ENCODE data around the gene PDE7B. TPM values are rescaled to one million over a fixed set of nuclear protein-coding genes. Genes with fewer than 3 reads are reported as not detected.

PDE7B gene
- total RNA-seq, 1 donor from 2014 or later = 16.0 TPM

GRCh38 chr6:135938576-135939207 lies 87.2 kb downstream of the PDE7B start:
- DNase-seq = no peak
- Mint-ChIP-seq H3K4me3 (no peak overlapping the region), H3K27ac (no peak overlapping the region), H3K36me3 (ENCODE audit: low read depth) (peaks cover 27% of the 10 kb centered on the region), H3K9me3 (no peaks in the 10 kb centered on the region), H3K4me1 (peaks cover 9% of the 10 kb centered on the region), H3K27me3 (no peaks in the 10 kb centered on the region)
- intact Hi-C loops (cut with micrococcal nuclease) = no loop called here

GRCh38 chr6:135939208-135939591 lies 87.7 kb downstream of the PDE7B start:
- Mint-ChIP-seq H3K4me3 (no peak overlapping the region), H3K27ac (no peak overlapping the region), H3K36me3 (ENCODE audit: low read depth) (peaks cover 30% of the 10 kb centered on the region), H3K27me3 (no peaks in the 10 kb centered on the region), H3K4me1 (peaks cover 9% of the 10 kb centered on the region), H3K9me3 (no peaks in the 10 kb centered on the region)
- no peak for DNase-seq
- intact Hi-C loops (cut with micrococcal nuclease) = no loop called here

- DNase-seq = no peak
- Mint-ChIP-seq H3K4me3 (no peak overlapping the region), H3K27me3 (no peaks in the 10 kb centered on the region), H3K4me1 (peaks cover 7% of the 10 kb centered on the region), H3K27ac (no peak overlapping the region), H3K36me3 (ENCODE audit: low read depth) (peaks cover 28% of the 10 kb centered on the region), H3K9me3 (no peaks in the 10 kb centered on the region)
- intact Hi-C loops (cut with micrococcal nuclease) = no loop called here
Measured at GRCh38 chr6:135940616-135941167, 89.2 kb downstream of the PDE7B start.

- Mint-ChIP-seq H3K36me3 (ENCODE audit: low read depth) (peaks cover 26% of the 10 kb centered on the region), H3K27me3 (no peaks in the 10 kb centered on the region), H3K27ac (no peak overlapping the region), H3K9me3 (no peaks in the 10 kb centered on the region), H3K4me1 (peaks cover 7% of the 10 kb centered on the region), H3K4me3 (no peak overlapping the region)
- DNase-seq = no peak
- intact Hi-C loops (cut with micrococcal nuclease) = no loop called here
Measured at GRCh38 chr6:135941275-135942025, 89.9 kb downstream of the PDE7B start.

GRCh38 chr6:135944120-135944519 lies 92.6 kb downstream of the PDE7B start:
- Mint-ChIP-seq H3K27me3 (no peaks in the 10 kb centered on the region), H3K9me3 (no peaks in the 10 kb centered on the region), H3K4me1 (peaks cover 1% of the 10 kb centered on the region), H3K4me3 (no peak overlapping the region), H3K27ac (no peak overlapping the region), H3K36me3 (ENCODE audit: low read depth) (peaks cover 16% of the 10 kb centered on the region)
- intact Hi-C loops (cut with micrococcal nuclease) = no loop called here
- no peak for DNase-seq

- H3K27me3 Mint-ChIP-seq = no peaks in the 10 kb centered on the region
- H3K36me3 Mint-ChIP-seq (ENCODE audit: low read depth) = peaks cover 22% of the 10 kb centered on the region
- intact Hi-C loops (cut with micrococcal nuclease) = no loop called here
- no peak overlapping the region for H3K27ac Mint-ChIP-seq
- DNase-seq = no peak
- no peaks in the 10 kb centered on the region for H3K9me3 Mint-ChIP-seq
- H3K4me1 Mint-ChIP-seq = no peaks in the 10 kb centered on the region
- H3K4me3 Mint-ChIP-seq = no peak overlapping the region
Measured at GRCh38 chr6:135946674-135947073, 95.2 kb downstream of the PDE7B start.

- Mint-ChIP-seq H3K27ac (no peak overlapping the region), H3K36me3 (ENCODE audit: low read depth) (peaks cover 17% of the 10 kb centered on the region)
- intact Hi-C loops (cut with micrococcal nuclease) = no loop called here
Measured at GRCh38 chr6:135950669-135951068, 99.2 kb downstream of the PDE7B start.

GRCh38 chr6:135951169-135951568 lies 99.7 kb downstream of the PDE7B start:
- Mint-ChIP-seq H3K4me3 (no peak overlapping the region), H3K4me1 (no peaks in the 10 kb centered on the region), H3K27me3 (no peaks in the 10 kb centered on the region), H3K9me3 (no peaks in the 10 kb centered on the region), H3K36me3 (ENCODE audit: low read depth) (peaks cover 17% of the 10 kb centered on the region), H3K27ac (no peak overlapping the region)
- no peak for DNase-seq
- intact Hi-C loops (cut with micrococcal nuclease) = no loop called here

More at GRCh38 chr6:135950669-135951068, 99.2 kb downstream of the PDE7B start:
- no peak overlapping the region for H3K4me3 Mint-ChIP-seq
- no peak for DNase-seq
- no peaks in the 10 kb centered on the region for H3K9me3 Mint-ChIP-seq
- H3K27me3 Mint-ChIP-seq = no peaks in the 10 kb centered on the region
- H3K4me1 Mint-ChIP-seq = no peaks in the 10 kb centered on the region

- Mint-ChIP-seq H3K27ac (no peak overlapping the region), H3K4me3 (no peak overlapping the region), H3K36me3 (ENCODE audit: low read depth) (peaks cover 17% of the 10 kb centered on the region), H3K27me3 (no peaks in the 10 kb centered on the region), H3K4me1 (no peaks in the 10 kb centered on the region), H3K9me3 (no peaks in the 10 kb centered on the region)
- intact Hi-C loops (cut with micrococcal nuclease) = no loop called here
- DNase-seq = no peak
Measured at GRCh38 chr6:135953818-135954217, 102.3 kb downstream of the PDE7B start.

- Mint-ChIP-seq H3K27ac (no peak overlapping the region), H3K36me3 (ENCODE audit: low read depth) (peaks cover 10% of the 10 kb centered on the region), H3K9me3 (no peaks in the 10 kb centered on the region), H3K4me1 (no peaks in the 10 kb centered on the region), H3K27me3 (no peaks in the 10 kb centered on the region), H3K4me3 (no peak overlapping the region)
- intact Hi-C loops (cut with micrococcal nuclease) = no loop called here
- no peak for DNase-seq
Measured at GRCh38 chr6:135955099-135955498, 103.6 kb downstream of the PDE7B start.

GRCh38 chr6:135962731-135963130 lies 111.2 kb downstream of the PDE7B start:
- DNase-seq = no peak
- H3K27ac Mint-ChIP-seq = no peak overlapping the region
- H3K4me3 Mint-ChIP-seq = no peak overlapping the region
- H3K9me3 Mint-ChIP-seq = peaks cover 15% of the 10 kb centered on the region
- H3K27me3 Mint-ChIP-seq = no peaks in the 10 kb centered on the region
- H3K4me1 Mint-ChIP-seq = no peaks in the 10 kb centered on the region
- H3K36me3 Mint-ChIP-seq (ENCODE audit: low read depth) = peaks cover 16% of the 10 kb centered on the region
- intact Hi-C loops (cut with micrococcal nuclease) = no loop called here

GRCh38 chr6:135970750-135971149 lies 119.2 kb downstream of the PDE7B start:
- H3K4me1 Mint-ChIP-seq = no peaks in the 10 kb centered on the region
- no peak overlapping the region for H3K27ac Mint-ChIP-seq
- H3K27me3 Mint-ChIP-seq = no peaks in the 10 kb centered on the region
- peaks cover 9% of the 10 kb centered on the region for H3K36me3 Mint-ChIP-seq (ENCODE audit: low read depth)
- no peak for DNase-seq
- no peak overlapping the region for H3K4me3 Mint-ChIP-seq
- peaks cover 3% of the 10 kb centered on the region for H3K9me3 Mint-ChIP-seq
- intact Hi-C loops (cut with micrococcal nuclease) = no loop called here

- Mint-ChIP-seq H3K27me3 (no peaks in the 10 kb centered on the region), H3K4me3 (no peak overlapping the region), H3K4me1 (no peaks in the 10 kb centered on the region)
Measured at GRCh38 chr6:135971351-135971750, 119.8 kb downstream of the PDE7B start.

GRCh38 chr6:135972150-135972549 lies 120.6 kb downstream of the PDE7B start:
- no peak overlapping the region for H3K4me3 Mint-ChIP-seq
- peaks cover 17% of the 10 kb centered on the region for H3K36me3 Mint-ChIP-seq (ENCODE audit: low read depth)
- intact Hi-C loops (cut with micrococcal nuclease) = no loop called here

More at GRCh38 chr6:135971351-135971750, 119.8 kb downstream of the PDE7B start:
- no peak for DNase-seq
- Mint-ChIP-seq H3K36me3 (ENCODE audit: low read depth) (peaks cover 12% of the 10 kb centered on the region), H3K27ac (no peak overlapping the region), H3K9me3 (peaks cover 7% of the 10 kb centered on the region)
- intact Hi-C loops (cut with micrococcal nuclease) = no loop called here

More at GRCh38 chr6:135972150-135972549, 120.6 kb downstream of the PDE7B start:
- Mint-ChIP-seq H3K9me3 (peaks cover 13% of the 10 kb centered on the region), H3K27ac (no peak overlapping the region), H3K27me3 (no peaks in the 10 kb centered on the region), H3K4me1 (no peaks in the 10 kb centered on the region)
- DNase-seq = no peak
